SK-N-SH (cell line): ENCODE measurements around the gene RFK. TPM values are rescaled to one million over a fixed set of nuclear protein-coding genes. Genes with fewer than 3 reads are reported as not detected.
A peak's percentile ranks its signal among the peaks of the same experiment; 100 is the strongest.

Experiments
- CTCF ChIA-PET: fragments of 300-600, 350-600 bp; formaldehyde crosslinking; extraction: SDS; loops from one replicate; lab custom pipeline; 2021; lab: Yijun Ruan, JAX
- POLR2A ChIA-PET: fragments of 350-600 bp; sonication (Branson Sonifier 250); formaldehyde crosslinking; extraction: SDS; loops from one replicate; lab custom pipeline; 2020; ENCODE audit warnings: antibody characterized with exemption, inconsistent platforms; lab: Yijun Ruan, JAX
- DNase-seq: peaks from one replicate; pipeline ENCODE4 v3.0.0; 2012
- H2AFZ ChIP-seq: fragments of 200-600 bp; sonication (generic); 2 replicates; pipeline ENCODE4 v1.8.1; 2016; ENCODE audit warnings: antibody characterized with exemption, mild to moderate bottlenecking, low read depth
- H3F3A ChIP-seq: fragments of 200-600 bp; sonication (generic); replicated peaks from 2 replicates; pipeline ENCODE3; 2016; ENCODE audit warnings: antibody characterized with exemption, mild to moderate bottlenecking; ENCODE audit not compliant: insufficient read depth
- H3K27ac ChIP-seq, 2 experiments: fragments of 200-500 bp in 1 of 2; fragments of 200-600 bp in 1 of 2; sonication (Bioruptor generic) in 1 of 2; sonication (generic), shearing (Covaris generic) in 1 of 2; 2 replicates each; pipeline versions ENCODE4 v1.5.1 to v1.6.1; 2014 to 2016; ENCODE audit warnings: low read depth in 2 of 2, inconsistent platforms in 1 of 2, low read length in 1 of 2, mild to moderate bottlenecking in 1 of 2, mixed read lengths in 1 of 2
- H3K27me3 ChIP-seq: fragments of 200-600 bp; sonication (generic), shearing (Covaris generic); 2 replicates; pipeline ENCODE4 v1.6.1; 2016; ENCODE audit warnings: mixed run types; ENCODE audit not compliant: insufficient read depth
- H3K36me3 ChIP-seq, 2 experiments: fragments of 200-500 bp in 1 of 2; fragments of 200-600 bp in 1 of 2; sonication (Bioruptor generic) in 1 of 2; sonication (generic) in 1 of 2; replicated peaks in 1 of 2; 2 replicates each; pipeline versions ENCODE3 to v1.5.1; 2014 to 2016; ENCODE audit warnings: low read length in 1 of 2, mild to moderate bottlenecking in 1 of 2; ENCODE audit not compliant: insufficient read depth in 2 of 2, control insufficient read depth in 1 of 2
- H3K4me1 ChIP-seq, 2 experiments: fragments of 200-500 bp in 1 of 2; fragments of 200-600 bp in 1 of 2; sonication (Bioruptor generic) in 1 of 2; sonication (generic), shearing (Covaris generic) in 1 of 2; 2 replicates each; pipeline versions ENCODE4 v1.5.1 to v1.6.1; 2014 to 2016; ENCODE audit warnings: low read depth in 1 of 2, low read length in 1 of 2, mixed run types in 1 of 2; ENCODE audit not compliant: insufficient read depth in 2 of 2, control insufficient read depth in 1 of 2
- H3K4me2 ChIP-seq: fragments of 200-600 bp; sonication (generic), shearing (Covaris generic); 2 replicates; pipeline ENCODE4 v1.6.1; 2017; ENCODE audit warnings: mixed run types
- H3K4me3 ChIP-seq, 2 experiments: fragments of 200-500 bp in 1 of 2; fragments of 200-600 bp in 1 of 2; sonication (Bioruptor generic) in 1 of 2; sonication (generic), shearing (Covaris generic) in 1 of 2; 2 replicates each; pipeline versions ENCODE4 v1.5.1 to v1.8.1; 2014 to 2016; ENCODE audit warnings: low read depth in 2 of 2, inconsistent platforms in 1 of 2, low read length in 1 of 2, mild to moderate bottlenecking in 1 of 2, mixed read lengths in 1 of 2, moderate library complexity in 1 of 2
- H3K79me2 ChIP-seq: fragments of 200-600 bp; sonication (generic); 2 replicates; pipeline ENCODE4 v1.8.1; 2017; ENCODE audit warnings: mild to moderate bottlenecking; ENCODE audit not compliant: insufficient read depth
- H3K9ac ChIP-seq: fragments of 200-600 bp; sonication (generic); 2 replicates; pipeline ENCODE4 v1.6.1; 2017; ENCODE audit warnings: mixed run types
- H3K9me2 ChIP-seq: fragments of 200-600 bp; sonication (generic); 2 replicates; pipeline ENCODE4 v1.6.1; 2017; ENCODE audit warnings: mixed run types
- H3K9me3 ChIP-seq: fragments of 200-600 bp; sonication (generic); 2 replicates; pipeline ENCODE4 v1.6.1; 2017; ENCODE audit warnings: mixed run types, mild to moderate bottlenecking, moderate library complexity
- H4K20me1 ChIP-seq: fragments of 200-600 bp; sonication (generic); 2 replicates; pipeline ENCODE4 v1.6.1; 2017; ENCODE audit warnings: mild to moderate bottlenecking, mixed run types; ENCODE audit not compliant: insufficient read depth
- EP300 ChIP-seq, 2 experiments: IDR thresholded peaks; 2 replicates each; pipeline versions ENCODE4 v1.4.0 to v1.6.1; 2012; ENCODE audit warnings: borderline replicate concordance in 1 of 2, low read depth in 1 of 2, low read length in 1 of 2
- EZH2phosphoT487 ChIP-seq: fragments of 200-600 bp; sonication (generic); IDR thresholded peaks from 2 replicates; pipeline ENCODE4 v1.6.1; 2017; ENCODE audit warnings: low read depth, mixed run types, mild to moderate bottlenecking, antibody characterized with exemption, moderate library complexity, borderline replicate concordance
- FOXM1 ChIP-seq: IDR thresholded peaks from 2 replicates; pipeline ENCODE4 v1.4.0; 2012; ENCODE audit warnings: low read depth, mild to moderate bottlenecking
- GABPA ChIP-seq: IDR thresholded peaks from 2 replicates; pipeline ENCODE4 v1.4.0; 2012; ENCODE audit warnings: low read depth, mild to moderate bottlenecking
- JUND ChIP-seq: IDR thresholded peaks from 2 replicates; pipeline ENCODE4 v1.4.0; 2012
- MXI1 ChIP-seq: IDR thresholded peaks from 2 replicates; pipeline ENCODE4 v1.6.1; 2012; ENCODE audit warnings: mild to moderate bottlenecking, low read depth, low read length, improper control_type of control experiment
- RAD21 ChIP-seq: IDR thresholded peaks from 2 replicates; pipeline ENCODE4 v1.6.1; 2012; ENCODE audit warnings: mild to moderate bottlenecking, low read length
- RCOR1 ChIP-seq: fragments of 150-350 bp; IDR thresholded peaks from 2 replicates; pipeline ENCODE4 v1.6.1; 2017; ENCODE audit warnings: antibody characterized with exemption, low read length
- SMC3 ChIP-seq: IDR thresholded peaks from 2 replicates; pipeline ENCODE4 v1.6.1; 2012; ENCODE audit warnings: low read depth, low read length, improper control_type of control experiment
- TAF1 ChIP-seq: IDR thresholded peaks from 2 replicates; pipeline ENCODE4 v1.6.1; 2012; ENCODE audit warnings: low read depth, mild to moderate bottlenecking, low read length, moderate library complexity, borderline replicate concordance
- TCF12 ChIP-seq: IDR thresholded peaks from 2 replicates; pipeline ENCODE4 v1.4.0; 2012
- YY1 ChIP-seq: IDR thresholded peaks from 2 replicates; pipeline ENCODE4 v1.4.0; 2012; ENCODE audit warnings: low read depth, mild to moderate bottlenecking
- WGBS: methylation state at CpG from one replicate; pipeline ENCODE4 v1.1.6; 2017; ENCODE audit warnings: low lambda C conversion rate; 5-methylcytosine and 5-hydroxymethylcytosine counted together
- polyA plus RNA-seq, 3 experiments: library from polyadenylated mRNA; depleted of rRNA; stranded (reverse); fragments of >200 nt; gene quantifications; 2 replicates each; pipeline ENCODE4 v1.2.3, GENCODE V29; 2012
- TF ChIP-seq, protein P1 (sequence below): fragments of 200-600 bp; sonication (generic); IDR thresholded peaks from 2 replicates; pipeline ENCODE4 v1.6.1; 2017; ENCODE audit warnings: antibody characterized with exemption, mild to moderate bottlenecking, moderate library complexity
- TF ChIP-seq, protein P2 (sequence below): fragments of 150-350 bp; IDR thresholded peaks from 2 replicates; pipeline ENCODE4 v1.6.1; 2017; ENCODE audit warnings: antibody characterized with exemption, low read length, low read depth, borderline replicate concordance
- TF ChIP-seq, protein P3 (sequence below): IDR thresholded peaks from 2 replicates; pipeline ENCODE4 v1.4.0; 2012; ENCODE audit warnings: low read depth, borderline replicate concordance
- TF ChIP-seq, protein P4 (sequence below): IDR thresholded peaks from 2 replicates; pipeline ENCODE4 v1.4.0; 2012; ENCODE audit warnings: low read depth

RFK gene
- polyA plus RNA-seq, 1 of the 3 experiments (the other 2 are of a cell fraction): 7.2 TPM

DNA sequence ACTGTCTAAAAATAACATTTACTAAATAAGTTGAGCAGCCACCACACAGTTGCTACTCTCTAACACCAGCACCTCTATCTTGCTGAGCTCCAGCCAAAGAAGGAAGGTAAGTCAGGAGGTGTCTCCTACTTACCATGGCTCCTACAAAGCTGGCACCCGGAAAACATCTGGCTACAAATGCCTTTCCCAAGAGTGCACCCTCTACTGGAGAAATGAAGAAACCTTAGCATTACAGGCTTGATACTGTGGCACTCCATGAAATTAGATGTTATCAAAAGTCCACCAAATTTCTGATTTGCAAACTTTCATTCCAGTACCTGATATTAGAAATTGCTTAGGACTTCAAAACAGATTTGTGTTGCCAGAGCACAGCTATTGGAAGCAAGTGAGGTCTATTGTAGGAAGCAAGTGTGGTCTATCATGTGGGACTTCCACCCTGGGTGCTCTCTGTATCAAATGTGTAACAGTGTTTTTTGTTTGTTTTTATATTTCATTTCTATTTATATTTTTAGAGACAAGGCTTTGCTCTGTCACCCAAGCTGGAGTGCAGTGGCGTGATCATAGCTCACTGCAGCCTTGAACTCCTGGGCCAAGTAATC is 25.7 kb upstream of the RFK start:
- CTCF ChIA-PET: interaction anchor here (0.7 to 2.5 kb wide), 13 partner anchors 8 to 281 kb away, joined by 3 to 20 read pairs (median 3); no protein-coding TSS in a partner anchor
- no peak overlapping the region for H2AFZ ChIP-seq
- H3F3A ChIP-seq: no peaks in the 10 kb centered on the region
- POLR2A ChIA-PET: interaction anchor here (0.9 kb wide), 1 partner anchor 25 kb away, joined by 4 read pairs; no protein-coding TSS in a partner anchor
- peak; percentile 29 for DNase-seq
- no peaks in the 10 kb centered on the region; the same call in 1 of the 2 replicates for H3K27me3 ChIP-seq
- H4K20me1 ChIP-seq: no peaks in the 10 kb centered on the region
- TF ChIP-seq EP300 (IDR thresholded peaks at IDR 0.05; ENCODE audit: borderline replicate concordance in 1 of 2, low read depth in 1 of 2, low read length in 1 of 2): no peak
- TF ChIP-seq, protein P1, sequence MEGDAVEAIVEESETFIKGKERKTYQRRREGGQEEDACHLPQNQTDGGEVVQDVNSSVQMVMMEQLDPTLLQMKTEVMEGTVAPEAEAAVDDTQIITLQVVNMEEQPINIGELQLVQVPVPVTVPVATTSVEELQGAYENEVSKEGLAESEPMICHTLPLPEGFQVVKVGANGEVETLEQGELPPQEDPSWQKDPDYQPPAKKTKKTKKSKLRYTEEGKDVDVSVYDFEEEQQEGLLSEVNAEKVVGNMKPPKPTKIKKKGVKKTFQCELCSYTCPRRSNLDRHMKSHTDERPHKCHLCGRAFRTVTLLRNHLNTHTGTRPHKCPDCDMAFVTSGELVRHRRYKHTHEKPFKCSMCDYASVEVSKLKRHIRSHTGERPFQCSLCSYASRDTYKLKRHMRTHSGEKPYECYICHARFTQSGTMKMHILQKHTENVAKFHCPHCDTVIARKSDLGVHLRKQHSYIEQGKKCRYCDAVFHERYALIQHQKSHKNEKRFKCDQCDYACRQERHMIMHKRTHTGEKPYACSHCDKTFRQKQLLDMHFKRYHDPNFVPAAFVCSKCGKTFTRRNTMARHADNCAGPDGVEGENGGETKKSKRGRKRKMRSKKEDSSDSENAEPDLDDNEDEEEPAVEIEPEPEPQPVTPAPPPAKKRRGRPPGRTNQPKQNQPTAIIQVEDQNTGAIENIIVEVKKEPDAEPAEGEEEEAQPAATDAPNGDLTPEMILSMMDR: peak; percentile 64
- peak; percentile 25 for TF ChIP-seq RAD21
- H3K4me1 ChIP-seq: no peaks in the 10 kb centered on the region
- no peaks in the 10 kb centered on the region for H3K9me3 ChIP-seq
- no peak overlapping the region for H3K4me2 ChIP-seq
- H3K36me3 ChIP-seq: no peaks in the 10 kb centered on the region
- no peak overlapping the region for H3K9ac ChIP-seq
- H3K27ac ChIP-seq: no peak overlapping the region
- 15% methylated on average over 2 of the region's 2 CpGs for WGBS
- no peaks in the 10 kb centered on the region for H3K79me2 ChIP-seq
- no peak overlapping the region for H3K4me3 ChIP-seq
- no peaks in the 10 kb centered on the region for H3K9me2 ChIP-seq

DNA sequence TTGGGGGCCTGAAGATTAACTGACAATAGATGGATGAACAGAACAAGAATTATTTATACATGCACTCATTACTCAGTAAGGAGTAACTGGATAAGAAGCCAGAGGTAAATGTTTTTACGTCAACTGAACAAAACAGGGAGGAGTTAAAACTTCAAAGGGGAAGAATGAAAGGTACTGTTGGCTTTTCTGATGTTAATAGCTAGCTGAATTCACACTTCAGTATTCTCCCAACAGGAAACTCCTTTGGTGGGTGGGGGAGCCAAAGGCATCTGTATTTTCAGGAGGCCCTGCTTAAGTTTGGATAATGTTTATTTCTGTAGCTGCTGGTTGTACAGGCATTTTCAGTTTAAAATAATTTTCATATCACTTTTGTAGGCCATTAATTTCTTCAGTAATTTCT is 23.2 kb upstream of the RFK start:
- Histone ChIP-seq H3K4me1 (no peaks in the 10 kb centered on the region), H3K36me3 (no peaks in the 10 kb centered on the region), H3K27me3 (no peaks in the 10 kb centered on the region; the same call in 1 of the 2 replicates), H3F3A (no peaks in the 10 kb centered on the region), H3K9ac (no peak overlapping the region), H3K4me3 (no peak overlapping the region), H3K4me2 (no peak overlapping the region), H3K27ac (no peak overlapping the region), H3K9me2 (no peaks in the 10 kb centered on the region), H4K20me1 (no peaks in the 10 kb centered on the region), H3K9me3 (no peaks in the 10 kb centered on the region), H3K79me2 (no peaks in the 10 kb centered on the region), H2AFZ (no peak overlapping the region)
- 0% methylated on average over 1 of the region's 1 CpG for WGBS
- CTCF ChIA-PET: no interaction called here
- TF ChIP-seq JUND: no peak
- no peak for TF ChIP-seq GABPA
- TF ChIP-seq TCF12: no peak
- TF ChIP-seq SMC3: no peak
- no peak for TF ChIP-seq TAF1
- TF ChIP-seq, protein P2, sequence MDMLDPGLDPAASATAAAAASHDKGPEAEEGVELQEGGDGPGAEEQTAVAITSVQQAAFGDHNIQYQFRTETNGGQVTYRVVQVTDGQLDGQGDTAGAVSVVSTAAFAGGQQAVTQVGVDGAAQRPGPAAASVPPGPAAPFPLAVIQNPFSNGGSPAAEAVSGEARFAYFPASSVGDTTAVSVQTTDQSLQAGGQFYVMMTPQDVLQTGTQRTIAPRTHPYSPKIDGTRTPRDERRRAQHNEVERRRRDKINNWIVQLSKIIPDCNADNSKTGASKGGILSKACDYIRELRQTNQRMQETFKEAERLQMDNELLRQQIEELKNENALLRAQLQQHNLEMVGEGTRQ: no peak
- TF ChIP-seq, protein P3, sequence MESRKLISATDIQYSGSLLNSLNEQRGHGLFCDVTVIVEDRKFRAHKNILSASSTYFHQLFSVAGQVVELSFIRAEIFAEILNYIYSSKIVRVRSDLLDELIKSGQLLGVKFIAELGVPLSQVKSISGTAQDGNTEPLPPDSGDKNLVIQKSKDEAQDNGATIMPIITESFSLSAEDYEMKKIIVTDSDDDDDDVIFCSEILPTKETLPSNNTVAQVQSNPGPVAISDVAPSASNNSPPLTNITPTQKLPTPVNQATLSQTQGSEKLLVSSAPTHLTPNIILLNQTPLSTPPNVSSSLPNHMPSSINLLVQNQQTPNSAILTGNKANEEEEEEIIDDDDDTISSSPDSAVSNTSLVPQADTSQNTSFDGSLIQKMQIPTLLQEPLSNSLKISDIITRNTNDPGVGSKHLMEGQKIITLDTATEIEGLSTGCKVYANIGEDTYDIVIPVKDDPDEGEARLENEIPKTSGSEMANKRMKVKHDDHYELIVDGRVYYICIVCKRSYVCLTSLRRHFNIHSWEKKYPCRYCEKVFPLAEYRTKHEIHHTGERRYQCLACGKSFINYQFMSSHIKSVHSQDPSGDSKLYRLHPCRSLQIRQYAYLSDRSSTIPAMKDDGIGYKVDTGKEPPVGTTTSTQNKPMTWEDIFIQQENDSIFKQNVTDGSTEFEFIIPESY: no peak
- TF ChIP-seq YY1: no peak
- TF ChIP-seq FOXM1: no peak
- TF ChIP-seq, protein P1: no peak
- TF ChIP-seq, protein P4, sequence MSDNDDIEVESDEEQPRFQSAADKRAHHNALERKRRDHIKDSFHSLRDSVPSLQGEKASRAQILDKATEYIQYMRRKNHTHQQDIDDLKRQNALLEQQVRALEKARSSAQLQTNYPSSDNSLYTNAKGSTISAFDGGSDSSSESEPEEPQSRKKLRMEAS: no peak
- TF ChIP-seq EZH2phosphoT487: no peak
- no peak for TF ChIP-seq RCOR1
- TF ChIP-seq MXI1: no peak
- no peak for DNase-seq
- POLR2A ChIA-PET: no interaction called here
